ENCODE data around the gene CDKN3.

The CDKN3 gene

GRCh38 chr14:54396493-54397335, at the start of gene CDKN3:
TSS of gene CDKN3 (plus strand) at chr14:54397007. CDS start at chr14:54397069, 62 bp downstream.
- Histone ChIP-seq H3K9me3 (ENCODE audit: control insufficient read depth, insufficient read depth, low read length) (no peaks in the 10 kb centered on the region), H3K4me1 (ENCODE audit: control insufficient read depth, insufficient read depth, low read length) (no peaks in the 10 kb centered on the region), H3K36me3 (ENCODE audit: control insufficient read depth, insufficient read depth, low read length) (no peaks in the 10 kb centered on the region), H3K27me3 (ENCODE audit: control insufficient read depth, insufficient read depth, low read length) (peaks cover 8% of the 10 kb centered on the region), H3K9ac (ENCODE audit: low read depth, low read length) (peak within 1 kb of the TSS; percentile 75), H3K4me3 (ENCODE audit: low read depth, low read length) (peak within 1 kb of the TSS; percentile 92)

- no peaks in the 10 kb centered on the region for H3K27me3 ChIP-seq (ENCODE audit: control insufficient read depth, insufficient read depth, low read length)
- peaks cover 11% of the 10 kb centered on the region for H3K4me1 ChIP-seq (ENCODE audit: control insufficient read depth, insufficient read depth, low read length)
- H3K4me3 ChIP-seq (ENCODE audit: low read depth, low read length) = no peak overlapping the region
Observed at GRCh38 chr14:54347044-54347443, 49.8 kb upstream of the CDKN3 start.

GRCh38 chr14:54348001-54348611, 48.7 kb upstream of the CDKN3 start:
- H3K9ac ChIP-seq (ENCODE audit: low read depth, low read length) = no peak overlapping the region
- no peaks in the 10 kb centered on the region for H3K36me3 ChIP-seq (ENCODE audit: control insufficient read depth, insufficient read depth, low read length)
- H3K4me3 ChIP-seq (ENCODE audit: low read depth, low read length) = no peak overlapping the region
- H3K9me3 ChIP-seq (ENCODE audit: control insufficient read depth, insufficient read depth, low read length) = no peaks in the 10 kb centered on the region
- no peaks in the 10 kb centered on the region for H3K27me3 ChIP-seq (ENCODE audit: control insufficient read depth, insufficient read depth, low read length)
- H3K4me1 ChIP-seq (ENCODE audit: control insufficient read depth, insufficient read depth, low read length) = peaks cover 11% of the 10 kb centered on the region

More at GRCh38 chr14:54347044-54347443, 49.8 kb upstream of the CDKN3 start:
- Histone ChIP-seq H3K9me3 (ENCODE audit: control insufficient read depth, insufficient read depth, low read length) (no peaks in the 10 kb centered on the region), H3K9ac (ENCODE audit: low read depth, low read length) (no peak overlapping the region), H3K36me3 (ENCODE audit: control insufficient read depth, insufficient read depth, low read length) (no peaks in the 10 kb centered on the region)

- Histone ChIP-seq H3K27me3 (ENCODE audit: control insufficient read depth, insufficient read depth, low read length) (no peaks in the 10 kb centered on the region), H3K36me3 (ENCODE audit: control insufficient read depth, insufficient read depth, low read length) (no peaks in the 10 kb centered on the region)
Observed at GRCh38 chr14:54348923-54349620, 47.7 kb upstream of the CDKN3 start.

GRCh38 chr14:54349713-54350112, 47.1 kb upstream of the CDKN3 start:
- peaks cover 3% of the 10 kb centered on the region for H3K9me3 ChIP-seq (ENCODE audit: control insufficient read depth, insufficient read depth, low read length)
- no peak overlapping the region for H3K9ac ChIP-seq (ENCODE audit: low read depth, low read length)
- H3K4me1 ChIP-seq (ENCODE audit: control insufficient read depth, insufficient read depth, low read length) = peaks cover 11% of the 10 kb centered on the region
- H3K4me3 ChIP-seq (ENCODE audit: low read depth, low read length) = no peak overlapping the region
- H3K27me3 ChIP-seq (ENCODE audit: control insufficient read depth, insufficient read depth, low read length) = no peaks in the 10 kb centered on the region
- H3K36me3 ChIP-seq (ENCODE audit: control insufficient read depth, insufficient read depth, low read length) = no peaks in the 10 kb centered on the region

More at GRCh38 chr14:54348923-54349620, 47.7 kb upstream of the CDKN3 start:
- no peak overlapping the region for H3K9ac ChIP-seq (ENCODE audit: low read depth, low read length)
- H3K4me1 ChIP-seq (ENCODE audit: control insufficient read depth, insufficient read depth, low read length) = peaks cover 11% of the 10 kb centered on the region
- H3K4me3 ChIP-seq (ENCODE audit: low read depth, low read length) = no peak overlapping the region
- H3K9me3 ChIP-seq (ENCODE audit: control insufficient read depth, insufficient read depth, low read length) = peaks cover 3% of the 10 kb centered on the region

GRCh38 chr14:54350203-54350602, 46.6 kb upstream of the CDKN3 start:
- Histone ChIP-seq H3K27me3 (ENCODE audit: control insufficient read depth, insufficient read depth, low read length) (no peaks in the 10 kb centered on the region), H3K9me3 (ENCODE audit: control insufficient read depth, insufficient read depth, low read length) (peaks cover 3% of the 10 kb centered on the region), H3K36me3 (ENCODE audit: control insufficient read depth, insufficient read depth, low read length) (no peaks in the 10 kb centered on the region), H3K4me1 (ENCODE audit: control insufficient read depth, insufficient read depth, low read length) (peaks cover 11% of the 10 kb centered on the region), H3K4me3 (ENCODE audit: low read depth, low read length) (no peak overlapping the region), H3K9ac (ENCODE audit: low read depth, low read length) (no peak overlapping the region)

GRCh38 chr14:54353266-54353665, 43.5 kb upstream of the CDKN3 start:
- Histone ChIP-seq H3K4me1 (ENCODE audit: control insufficient read depth, insufficient read depth, low read length) (no peaks in the 10 kb centered on the region), H3K4me3 (ENCODE audit: low read depth, low read length) (no peak overlapping the region), H3K9ac (ENCODE audit: low read depth, low read length) (no peak overlapping the region), H3K27me3 (ENCODE audit: control insufficient read depth, insufficient read depth, low read length) (no peaks in the 10 kb centered on the region), H3K36me3 (ENCODE audit: control insufficient read depth, insufficient read depth, low read length) (no peaks in the 10 kb centered on the region), H3K9me3 (ENCODE audit: control insufficient read depth, insufficient read depth, low read length) (peaks cover 3% of the 10 kb centered on the region)

GRCh38 chr14:54353694-54354093, 43.1 kb upstream of the CDKN3 start:
- Histone ChIP-seq H3K4me3 (ENCODE audit: low read depth, low read length) (no peak overlapping the region), H3K27me3 (ENCODE audit: control insufficient read depth, insufficient read depth, low read length) (no peaks in the 10 kb centered on the region), H3K9ac (ENCODE audit: low read depth, low read length) (no peak overlapping the region), H3K9me3 (ENCODE audit: control insufficient read depth, insufficient read depth, low read length) (peaks cover 3% of the 10 kb centered on the region), H3K36me3 (ENCODE audit: control insufficient read depth, insufficient read depth, low read length) (no peaks in the 10 kb centered on the region), H3K4me1 (ENCODE audit: control insufficient read depth, insufficient read depth, low read length) (no peaks in the 10 kb centered on the region)

GRCh38 chr14:54354096-54354495, 42.7 kb upstream of the CDKN3 start:
- H3K36me3 ChIP-seq (ENCODE audit: control insufficient read depth, insufficient read depth, low read length) = no peaks in the 10 kb centered on the region
- H3K4me1 ChIP-seq (ENCODE audit: control insufficient read depth, insufficient read depth, low read length) = no peaks in the 10 kb centered on the region
- H3K9me3 ChIP-seq (ENCODE audit: control insufficient read depth, insufficient read depth, low read length) = peaks cover 3% of the 10 kb centered on the region
- H3K9ac ChIP-seq (ENCODE audit: low read depth, low read length) = no peak overlapping the region
- H3K4me3 ChIP-seq (ENCODE audit: low read depth, low read length) = no peak overlapping the region
- no peaks in the 10 kb centered on the region for H3K27me3 ChIP-seq (ENCODE audit: control insufficient read depth, insufficient read depth, low read length)

- Histone ChIP-seq H3K9me3 (ENCODE audit: control insufficient read depth, insufficient read depth, low read length) (peaks cover 3% of the 10 kb centered on the region), H3K27me3 (ENCODE audit: control insufficient read depth, insufficient read depth, low read length) (no peaks in the 10 kb centered on the region), H3K9ac (ENCODE audit: low read depth, low read length) (no peak overlapping the region), H3K4me1 (ENCODE audit: control insufficient read depth, insufficient read depth, low read length) (no peaks in the 10 kb centered on the region), H3K36me3 (ENCODE audit: control insufficient read depth, insufficient read depth, low read length) (no peaks in the 10 kb centered on the region), H3K4me3 (ENCODE audit: low read depth, low read length) (no peak overlapping the region)
Observed at GRCh38 chr14:54354968-54355641, 41.7 kb upstream of the CDKN3 start.

GRCh38 chr14:54355698-54356097, 41.1 kb upstream of the CDKN3 start:
- H3K9me3 ChIP-seq (ENCODE audit: control insufficient read depth, insufficient read depth, low read length) = peaks cover 3% of the 10 kb centered on the region
- H3K9ac ChIP-seq (ENCODE audit: low read depth, low read length) = no peak overlapping the region
- no peak overlapping the region for H3K4me3 ChIP-seq (ENCODE audit: low read depth, low read length)
- H3K27me3 ChIP-seq (ENCODE audit: control insufficient read depth, insufficient read depth, low read length) = no peaks in the 10 kb centered on the region
- no peaks in the 10 kb centered on the region for H3K4me1 ChIP-seq (ENCODE audit: control insufficient read depth, insufficient read depth, low read length)
- H3K36me3 ChIP-seq (ENCODE audit: control insufficient read depth, insufficient read depth, low read length) = no peaks in the 10 kb centered on the region

Measured in iPS-15b (cell line).